T47D (cell line): ENCODE results near the gene SLC6A11.

Experiments
- DNase-seq, 2 experiments: peaks; one replicate each; pipeline versions ENCODE4 v3.0.0 to v3.0.0-alpha.2; 2011 to 2012; ENCODE audit warnings: low read depth in 1 of 2, low spot score in 1 of 2
- JUND ChIP-seq: IDR thresholded peaks from 2 replicates; pipeline ENCODE4 v1.6.1; 2012; ENCODE audit warnings: low read depth
- in situ Hi-C: cut with HindIII; loops from 2 replicates; pipeline ENCODE4 v1.10.0; 2016; ENCODE audit warnings: low sequenced_read_pairs, low pct_unique_long_range_greater_than_20kb

The SLC6A11 gene

DNA sequence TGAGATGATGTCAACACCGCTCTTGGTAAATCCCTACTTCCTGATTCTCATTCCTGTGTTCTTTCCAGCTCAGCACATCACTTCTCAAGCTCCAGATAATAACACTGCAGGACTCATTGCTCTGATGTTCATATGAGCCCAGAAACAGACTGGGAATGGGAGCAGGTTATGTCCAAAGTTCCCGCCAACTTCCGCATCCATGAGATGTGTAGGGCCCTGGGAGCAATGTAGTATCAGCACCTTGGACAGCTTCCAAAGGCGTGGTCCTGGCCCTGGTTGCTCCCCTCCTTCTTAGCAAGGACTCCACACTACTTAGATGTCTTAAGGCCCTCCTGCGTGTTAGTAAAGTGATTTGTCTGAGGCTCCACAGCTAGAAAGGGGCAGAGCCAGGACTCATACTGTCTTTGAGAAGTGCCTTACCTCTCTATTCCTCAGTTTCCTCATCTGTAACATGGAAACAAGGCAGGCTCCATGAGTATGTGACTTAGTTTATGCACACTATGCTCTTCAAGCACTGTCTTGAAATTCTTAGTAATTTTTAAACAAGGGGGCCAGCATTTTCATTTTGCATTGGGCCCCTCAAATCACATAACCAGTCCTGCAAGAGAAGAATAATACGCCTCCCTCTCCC, 148.6 kb downstream of the SLC6A11 start:
- TF ChIP-seq JUND = no peak

GRCh38 chr3:10968401-10968800, 152.4 kb downstream of the SLC6A11 start:
- TF ChIP-seq JUND = no peak
- DNase-seq = no peak
- in situ Hi-C loops = no loop called here

More for the DNA sequence above, 148.6 kb downstream of the SLC6A11 start:
- in situ Hi-C loops = no loop called here
- DNase-seq = peak; percentile 30 to 61

GRCh38 chr3:10970306-10970960, 154.4 kb downstream of the SLC6A11 start:
- in situ Hi-C loops = no loop called here
- no peak for TF ChIP-seq JUND
- no peak for DNase-seq

DNA sequence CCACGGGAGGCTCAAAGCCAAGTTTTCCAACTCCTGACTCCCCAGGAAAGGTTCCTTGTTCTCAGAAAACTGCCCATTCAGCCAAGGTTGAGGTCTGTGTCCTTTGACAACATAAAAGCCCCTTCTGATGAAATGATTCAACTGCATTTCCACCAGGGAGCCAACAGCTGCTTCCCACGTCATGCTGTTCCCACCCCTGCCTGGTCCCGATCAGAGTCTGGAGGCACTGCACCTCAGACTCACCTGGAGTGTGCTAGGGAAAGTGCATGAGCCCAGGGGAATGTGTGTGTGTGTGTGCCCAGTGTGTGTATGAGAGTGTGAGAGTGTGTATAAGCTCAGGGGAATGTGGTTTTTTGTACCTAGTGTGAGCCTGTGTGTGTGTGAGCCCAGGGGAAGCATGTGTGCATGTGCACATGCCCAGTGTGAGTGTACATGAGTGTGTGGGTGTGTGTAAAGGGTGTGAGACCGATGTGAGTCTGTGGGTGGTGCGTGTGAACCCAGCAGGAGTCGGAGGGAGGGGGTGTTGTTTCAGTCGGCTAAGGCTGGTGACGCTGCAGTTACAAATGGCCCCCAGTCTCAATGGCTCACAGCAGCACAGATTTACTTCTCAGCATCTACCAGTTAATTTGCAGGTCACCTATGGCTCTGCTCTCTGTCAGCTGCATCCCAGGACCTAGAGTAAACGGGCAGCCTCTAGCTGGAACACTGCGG, 156.2 kb downstream of the SLC6A11 start:
- DNase-seq = no peak
- no peak for TF ChIP-seq JUND
- in situ Hi-C loops = no loop called here

GRCh38 chr3:10973046-10973595, 157.1 kb downstream of the SLC6A11 start:
- in situ Hi-C loops = no loop called here
- no peak for TF ChIP-seq JUND
- peak; percentile 17 to 25 for DNase-seq

GRCh38 chr3:10974131-10974530, 158.1 kb downstream of the SLC6A11 start:
- no peak for TF ChIP-seq JUND
- no peak for DNase-seq
- in situ Hi-C loops = no loop called here

- in situ Hi-C loops = no loop called here
- no peak for TF ChIP-seq JUND
- no peak for DNase-seq
Measured at GRCh38 chr3:10974746-10975375, 158.8 kb downstream of the SLC6A11 start.

DNA sequence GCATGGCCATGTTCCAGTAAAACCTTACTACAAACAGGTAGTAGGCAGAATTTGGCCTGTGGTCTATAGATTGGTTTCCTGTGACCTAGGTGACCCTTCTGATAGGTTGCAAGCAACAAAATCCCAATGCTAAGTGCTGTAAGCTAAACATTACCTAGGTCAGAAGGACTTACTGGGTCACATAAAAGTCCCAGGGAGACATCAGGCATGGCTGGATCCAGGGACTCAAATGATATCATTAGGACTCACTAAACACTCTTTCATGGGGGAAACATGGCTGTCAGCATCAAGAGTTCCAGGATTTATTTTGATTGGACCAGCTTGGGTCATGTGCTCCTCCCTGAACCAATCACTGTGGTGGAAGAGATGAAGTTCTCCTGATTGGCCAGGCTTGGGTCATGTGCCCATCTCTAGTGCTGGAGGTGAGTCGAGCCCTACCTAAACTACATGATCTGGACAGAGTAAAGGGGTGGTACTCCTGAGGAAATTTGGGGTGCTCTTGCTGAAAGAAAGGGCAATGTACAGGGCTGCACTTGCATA, 159.7 kb downstream of the SLC6A11 start:
- DNase-seq = no peak
- no peak for TF ChIP-seq JUND
- in situ Hi-C loops = no loop called here

- DNase-seq = no peak
- in situ Hi-C loops = no loop called here
- TF ChIP-seq JUND = no peak
Measured at GRCh38 chr3:10976770-10977169, 160.7 kb downstream of the SLC6A11 start.

DNA sequence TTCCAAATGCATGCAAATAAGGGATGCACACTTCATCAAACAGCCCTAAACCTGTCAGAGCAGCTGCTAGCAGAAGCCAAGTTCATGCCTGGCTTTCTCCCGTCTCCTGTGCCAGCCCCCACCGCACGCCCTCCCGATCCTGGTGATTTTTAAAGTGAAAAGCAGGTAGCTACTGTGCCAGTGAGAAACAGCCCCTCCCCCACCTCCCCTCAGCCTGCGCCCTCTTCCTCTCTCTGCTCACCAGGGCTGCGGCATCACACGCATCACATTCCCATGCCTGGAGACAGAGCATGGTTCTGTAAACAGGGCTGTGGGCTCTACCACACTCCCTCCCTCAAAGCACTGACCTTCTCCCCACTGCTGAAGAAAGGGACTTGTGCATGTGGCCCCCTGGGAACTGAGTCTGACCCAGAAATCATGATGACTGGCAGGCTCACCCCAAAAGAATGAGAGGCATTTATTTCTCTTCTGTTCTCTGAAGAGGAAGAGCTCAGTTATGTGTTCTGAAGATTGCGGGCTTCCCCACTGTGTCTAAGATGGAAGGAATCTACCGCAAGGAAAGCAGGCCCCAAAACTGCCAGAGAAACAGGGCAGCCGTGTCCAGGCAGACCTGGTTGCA, 162.0 kb downstream of the SLC6A11 start:
- no peak for TF ChIP-seq JUND
- in situ Hi-C loops = no loop called here
- DNase-seq = no peak

GRCh38 chr3:10978956-10979355, 162.9 kb downstream of the SLC6A11 start:
- in situ Hi-C loops = no loop called here
- DNase-seq = no peak
- no peak for TF ChIP-seq JUND

DNA sequence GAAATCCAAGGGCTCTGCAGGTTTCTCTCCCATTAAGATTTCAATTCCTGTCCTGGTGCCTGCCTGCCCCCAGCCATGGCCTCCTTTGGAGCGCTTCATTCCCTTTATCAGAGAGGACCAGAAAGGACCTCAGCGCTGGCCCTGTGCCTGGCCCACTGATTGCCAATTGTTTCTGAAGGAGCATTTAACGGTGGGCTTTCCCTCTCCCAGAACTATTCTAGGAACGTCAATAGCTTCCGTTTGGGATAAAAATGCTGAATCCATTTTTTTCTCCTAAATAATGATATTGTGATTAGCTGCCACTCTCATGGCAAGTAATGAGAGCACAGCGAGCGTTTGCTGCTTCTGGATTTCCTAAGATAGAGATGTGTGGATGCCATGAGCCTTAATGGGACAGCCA, 164.3 kb downstream of the SLC6A11 start:
- no peak for TF ChIP-seq JUND
- in situ Hi-C loops = no loop called here

More for the DNA sequence above, 164.3 kb downstream of the SLC6A11 start:
- DNase-seq = no peak
